Measurements from ENCODE around the gene AMFR.

AMFR gene

GRCh38 chr16:56347166-56347565 is 78.2 kb downstream of the AMFR start:
- no peak for DNase-seq (ENCODE audit: low read depth)

- no peak for DNase-seq (ENCODE audit: low read depth)
These were observed 79.0 kb downstream of the AMFR start for GRCh38 chr16:56346131-56346890.

- DNase-seq (ENCODE audit: low read depth): no peak
These were observed 79.8 kb downstream of the AMFR start for GRCh38 chr16:56345406-56346050.

GRCh38 chr16:56344518-56345405 is 80.6 kb downstream of the AMFR start:
- DNase-seq (ENCODE audit: low read depth): no peak

- no peak for DNase-seq (ENCODE audit: low read depth)
These were observed 81.5 kb downstream of the AMFR start for GRCh38 chr16:56343661-56344517.

- no peak for DNase-seq (ENCODE audit: low read depth)
These were observed 83.5 kb downstream of the AMFR start for GRCh38 chr16:56341656-56342399.

GRCh38 chr16:56340864-56341365 is 84.4 kb downstream of the AMFR start:
- DNase-seq (ENCODE audit: low read depth): no peak

GRCh38 chr16:56340416-56340815 is 84.9 kb downstream of the AMFR start:
- DNase-seq (ENCODE audit: low read depth): no peak

- no peak for DNase-seq (ENCODE audit: low read depth)
These were observed 85.7 kb downstream of the AMFR start for GRCh38 chr16:56339431-56340195.

GRCh38 chr16:56338566-56339318 is 86.6 kb downstream of the AMFR start:
- DNase-seq (ENCODE audit: low read depth): no peak

GRCh38 chr16:56337858-56338325 is 87.5 kb downstream of the AMFR start:
- DNase-seq (ENCODE audit: low read depth): no peak

- no peak for DNase-seq (ENCODE audit: low read depth)
These were observed 88.1 kb downstream of the AMFR start for GRCh38 chr16:56337131-56337857.

GRCh38 chr16:56336711-56337110 is 88.6 kb downstream of the AMFR start:
- no peak for DNase-seq (ENCODE audit: low read depth)

- no peak for DNase-seq (ENCODE audit: low read depth)
These were observed 89.2 kb downstream of the AMFR start for GRCh38 chr16:56336071-56336688.

- no peak for DNase-seq (ENCODE audit: low read depth)
These were observed 90.6 kb downstream of the AMFR start for GRCh38 chr16:56334761-56335160.

- peak; percentile 41 for DNase-seq (ENCODE audit: low read depth)
These were observed 92.8 kb downstream of the AMFR start for GRCh38 chr16:56332464-56333079.

- DNase-seq (ENCODE audit: low read depth): no peak
These were observed 93.4 kb downstream of the AMFR start for GRCh38 chr16:56331915-56332314.

- DNase-seq (ENCODE audit: low read depth): no peak
These were observed 93.9 kb downstream of the AMFR start for GRCh38 chr16:56331399-56331798.

Measured in CMK (cell line).